HG03442 (cell line): ENCODE data around the gene PTK7.

Experiments
- ATAC-seq: cut with Tn5 transposase; IDR thresholded peaks from one replicate; pipeline ENCODE4 v1.9.1; 2021; ENCODE audit warnings: mild to moderate bottlenecking, moderate library complexity; ENCODE audit not compliant: unreplicated experiment

The PTK7 gene

GRCh38 chr6:43200541-43200940 is 124.4 kb downstream of the PTK7 start:
- ATAC-seq, result no peak

- no peak for ATAC-seq
These were observed 126.3 kb downstream of the PTK7 start for GRCh38 chr6:43202451-43202850.

GRCh38 chr6:43203029-43203717 is 127.1 kb downstream of the PTK7 start:
- ATAC-seq, result no peak

GRCh38 chr6:43203718-43204095 is 127.6 kb downstream of the PTK7 start:
- ATAC-seq, result no peak

- no peak for ATAC-seq
These were observed 128.4 kb downstream of the PTK7 start for GRCh38 chr6:43204271-43205105.

- ATAC-seq, result no peak
These were observed 129.7 kb downstream of the PTK7 start for GRCh38 chr6:43205849-43206248.

- no peak for ATAC-seq
These were observed 131.2 kb downstream of the PTK7 start for GRCh38 chr6:43207286-43207685.
